ENCODE results near the gene NBPF9. TPM values are rescaled to one million over a fixed set of nuclear protein-coding genes. Genes with fewer than 3 reads are reported as not detected.
"Not testable (repeated sequence)": the region's sequence is repeated elsewhere in the genome, so short reads cannot be mapped to it uniquely, and the experiment has no call there.

NBPF9 gene
- total RNA-seq, 1 experiment from 2014 or later = 8.0 TPM

- in situ Hi-C loops (cut with HindIII; ENCODE audit: low pct_unique_long_range_greater_than_20kb, low sequenced_read_pairs); DNase-seq (ENCODE audit: low read depth): not testable (repeated sequence)
These were observed 84.8 kb downstream of the NBPF9 start for GRCh38 chr1:149018577-149018976.

DNA sequence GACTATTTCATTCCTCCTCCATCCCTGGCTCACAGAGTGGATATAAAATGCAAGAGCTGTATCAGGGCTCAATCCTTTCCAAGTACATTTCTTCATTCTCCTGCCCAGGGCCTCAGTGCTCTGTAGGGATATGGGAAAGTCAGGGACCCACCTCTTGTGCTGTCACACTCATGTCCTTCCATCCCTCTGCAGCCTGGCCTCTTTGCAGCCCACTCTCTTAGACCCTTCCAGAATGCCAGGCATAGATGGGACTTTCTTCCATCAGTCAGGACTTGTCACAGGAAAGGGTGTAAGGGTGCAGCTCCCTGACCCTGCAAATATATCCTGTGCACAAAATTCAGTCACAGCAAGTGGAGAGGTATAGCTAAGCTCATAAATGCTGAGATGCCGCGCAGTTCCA is 86.7 kb downstream of the NBPF9 start:
- in situ Hi-C loops (cut with HindIII; ENCODE audit: low pct_unique_long_range_greater_than_20kb, low sequenced_read_pairs) = not testable (repeated sequence)

DNA sequence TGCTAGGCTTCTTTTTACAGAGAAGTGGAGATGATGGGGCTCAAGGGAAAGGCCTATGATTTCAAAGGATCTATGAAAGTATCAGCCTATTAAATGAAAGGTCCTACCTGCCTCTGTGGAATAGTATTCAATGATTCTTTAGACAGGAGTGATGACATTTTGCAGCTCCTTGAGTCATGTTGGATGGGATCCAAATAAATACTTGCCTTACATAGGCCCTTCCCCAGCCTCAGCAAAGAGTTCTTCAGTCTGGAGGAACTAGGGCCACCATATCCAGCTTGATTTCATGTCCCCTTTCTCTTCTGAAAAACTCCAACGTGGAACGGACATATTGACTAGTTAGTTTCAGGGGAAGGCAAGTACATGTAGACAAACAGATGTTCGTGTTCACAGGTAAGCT is 87.8 kb downstream of the NBPF9 start:
- DNase-seq (ENCODE audit: low read depth); in situ Hi-C loops (cut with HindIII; ENCODE audit: low pct_unique_long_range_greater_than_20kb, low sequenced_read_pairs): not testable (repeated sequence)

More for the DNA sequence above, 86.7 kb downstream of the NBPF9 start:
- not testable (repeated sequence) for DNase-seq (ENCODE audit: low read depth)

DNA sequence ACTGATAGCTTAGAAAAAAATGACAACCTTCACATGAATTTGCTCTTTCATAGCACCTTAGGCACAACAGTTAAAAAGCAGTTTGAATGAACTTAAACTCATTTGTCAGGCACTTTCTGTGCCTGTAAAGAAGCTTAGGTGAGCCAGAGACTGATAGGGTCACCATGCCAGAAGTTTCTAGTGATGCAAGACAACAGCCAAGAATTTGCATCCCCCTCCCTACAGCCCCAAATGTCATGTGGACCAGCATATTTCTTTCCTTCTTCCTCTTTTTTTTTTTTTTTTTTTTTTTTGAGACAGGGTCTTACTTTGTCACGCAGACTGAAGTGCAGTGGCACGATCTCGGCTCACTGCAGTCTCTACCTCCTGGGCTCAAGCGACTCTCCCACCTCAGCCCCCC is 89.8 kb downstream of the NBPF9 start:
- in situ Hi-C loops (cut with HindIII; ENCODE audit: low pct_unique_long_range_greater_than_20kb, low sequenced_read_pairs); DNase-seq (ENCODE audit: low read depth): not testable (repeated sequence)

DNA sequence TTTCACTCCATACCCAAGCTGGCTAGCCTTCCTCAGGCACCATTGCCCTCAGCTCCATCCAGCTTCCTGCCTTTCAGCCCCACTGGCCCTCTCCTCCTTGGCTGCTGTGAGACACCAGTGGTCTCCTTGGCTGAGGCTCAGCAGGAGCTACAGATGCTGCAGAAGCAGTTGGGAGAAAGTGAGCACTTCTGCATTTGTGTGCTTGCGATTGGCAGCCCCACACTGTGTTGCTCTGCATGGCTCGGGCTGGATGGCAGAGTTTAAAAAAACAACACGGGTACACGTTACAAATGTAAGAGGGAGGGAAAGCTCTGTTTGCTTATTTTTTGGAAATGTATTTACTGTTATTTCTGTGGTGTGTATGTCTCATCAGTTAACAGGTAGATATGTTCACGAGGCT is 90.8 kb downstream of the NBPF9 start:
- DNase-seq (ENCODE audit: low read depth); in situ Hi-C loops (cut with HindIII; ENCODE audit: low pct_unique_long_range_greater_than_20kb, low sequenced_read_pairs): not testable (repeated sequence)

GRCh38 chr1:149009761-149010160 is 93.6 kb downstream of the NBPF9 start:
- DNase-seq (ENCODE audit: low read depth); in situ Hi-C loops (cut with HindIII; ENCODE audit: low pct_unique_long_range_greater_than_20kb, low sequenced_read_pairs): not testable (repeated sequence)

GRCh38 chr1:149008769-149009168 is 94.6 kb downstream of the NBPF9 start:
- DNase-seq (ENCODE audit: low read depth); in situ Hi-C loops (cut with HindIII; ENCODE audit: low pct_unique_long_range_greater_than_20kb, low sequenced_read_pairs): not testable (repeated sequence)

GRCh38 chr1:149008326-149008725 is 95.0 kb downstream of the NBPF9 start:
- DNase-seq (ENCODE audit: low read depth); in situ Hi-C loops (cut with HindIII; ENCODE audit: low pct_unique_long_range_greater_than_20kb, low sequenced_read_pairs): not testable (repeated sequence)

All from Caki2 (cell line).